HepG2 (cell line): ENCODE results near the gene YWHAQ.

Experiments
- CTCF ChIP-seq: sonication (generic); formaldehyde crosslinking; IDR thresholded peaks from 2 replicates; pipeline ENCODE4 v1.5.0; 2020; ENCODE audit warnings: mild to moderate bottlenecking, missing genetic modification reagents, moderate library complexity
- FOXK2 ChIP-seq: fragments of 450-650 bp; IDR thresholded peaks from 2 replicates; pipeline ENCODE4 v1.6.1; 2016
- JARID2 ChIP-seq: sonication (generic); formaldehyde crosslinking; IDR thresholded peaks from 2 replicates; pipeline ENCODE4 v1.8.1; 2023; ENCODE audit warnings: missing genetic modification reagents, inconsistent platforms; ENCODE audit not compliant: insufficient replicate concordance
- MEIS2 ChIP-seq: sonication (generic); formaldehyde crosslinking; IDR thresholded peaks from 2 replicates; pipeline ENCODE4 v1.9.0; 2021; ENCODE audit warnings: mild to moderate bottlenecking, missing genetic modification reagents
- MYC ChIP-seq: sonication (generic); formaldehyde crosslinking; IDR thresholded peaks from 2 replicates; pipeline ENCODE4 v1.9.0; 2021; ENCODE audit warnings: missing genetic modification reagents, borderline replicate concordance
- ZBTB43 ChIP-seq: sonication (generic); formaldehyde crosslinking; conservative IDR thresholded peaks from 2 replicates; pipeline ENCODE4 v1.4.0; 2020; ENCODE audit warnings: missing genetic modification reagents

- no peak for TF ChIP-seq JARID2 (CRISPR knock-in tag)
- TF ChIP-seq ZBTB43 (CRISPR knock-in tag): no peak
- TF ChIP-seq MYC (CRISPR knock-in tag): no peak
- TF ChIP-seq CTCF (CRISPR knock-in tag): no peak
- TF ChIP-seq FOXK2: no peak
- TF ChIP-seq MEIS2 (CRISPR knock-in tag): no peak
Measured at GRCh38 chr2:9554921-9555296, 75.9 kb downstream of the YWHAQ start.
